Activated CD8-positive, alpha-beta T cell treated with anti-CD3 and anti-CD28 coated beads, Interleukin-2, amount 10 ng/mL, durations not matched to agents 7 days and 5 days (primary cell): Measurements from ENCODE around the gene ARHGAP19. TPM values are rescaled to one million over a fixed set of nuclear protein-coding genes. Genes with fewer than 3 reads are reported as not detected.

Experiments
- ATAC-seq: fragments of 150-1000 bp; cut with Tn5 transposase; one replicate; pipeline ENCODE4 v1.10.0; 2021; ENCODE audit warnings: moderate library complexity
- CTCF ChIA-PET: fragments of 350-600 bp; sonication (Branson Sonifier 250); formaldehyde crosslinking; loops from one replicate; lab custom pipeline; 2021; ENCODE audit warnings: antibody characterized with exemption; lab: Charles Lee
- POLR2A ChIA-PET: fragments of 350-600 bp; sonication (Branson Sonifier 250); formaldehyde crosslinking; loops from one replicate; lab custom pipeline; 2021; ENCODE audit warnings: antibody characterized with exemption; lab: Charles Lee
- DNase-seq: peaks from one replicate; pipeline ENCODE4 v3.0.0-alpha.2; 2020
- H3K27ac Mint-ChIP-seq: one replicate; pipeline ENCODE4 v1.8.0; 2021; ENCODE audit warnings: mild to moderate bottlenecking, mixed read lengths
- H3K27me3 Mint-ChIP-seq: one replicate; pipeline ENCODE4 v1.8.0; 2021; ENCODE audit warnings: low read depth, mixed read lengths
- H3K36me3 Mint-ChIP-seq: one replicate; pipeline ENCODE4 v1.8.0; 2021; ENCODE audit warnings: low read depth, mixed read lengths
- H3K4me1 Mint-ChIP-seq: one replicate; pipeline ENCODE4 v1.8.0; 2021; ENCODE audit warnings: low read depth, mixed read lengths
- H3K4me3 Mint-ChIP-seq: one replicate; pipeline ENCODE4 v1.8.0; 2021; ENCODE audit warnings: mild to moderate bottlenecking, mixed read lengths
- H3K9me3 Mint-ChIP-seq: one replicate; pipeline ENCODE4 v1.8.0; 2022; ENCODE audit warnings: mixed read lengths; ENCODE audit not compliant: insufficient read depth
- total RNA-seq, 2 experiments: library from RNA; stranded (reverse); gene quantifications; one replicate each; pipeline ENCODE4 v1.2.3, GENCODE V29; 2021

Gene ARHGAP19
- total RNA-seq, 2 experiments from 2014 or later, result 42.6 to 51.2 TPM

DNA sequence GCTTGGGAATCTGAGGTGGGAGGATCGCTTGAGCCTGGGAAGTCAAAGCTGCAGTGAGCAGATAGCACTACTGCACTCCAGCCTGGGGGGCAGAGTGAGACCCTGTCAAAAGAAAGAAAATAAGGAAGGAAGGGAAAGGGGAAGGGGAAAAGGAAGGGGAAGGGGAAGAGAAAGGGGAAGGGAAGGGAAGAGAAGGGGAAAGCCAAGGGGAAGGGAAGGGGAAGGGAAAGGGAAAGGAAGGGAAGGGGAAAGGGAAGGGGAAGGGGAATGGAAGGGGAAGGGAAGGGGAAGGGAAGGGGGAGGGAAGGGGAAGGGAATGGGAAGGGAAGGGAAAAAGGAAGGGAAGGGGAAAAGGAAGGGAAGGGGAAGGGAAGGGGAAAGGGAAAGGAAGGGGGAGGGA is 41.5 kb downstream of the ARHGAP19 start:
- H3K27ac Mint-ChIP-seq, result no peak overlapping the region
- H3K9me3 Mint-ChIP-seq, result no peaks in the 10 kb centered on the region
- ChIA-PET CTCF (interaction anchor here (1.3 kb wide), 1 partner anchor 178 kb away, joined by 3 read pairs; no protein-coding TSS in a partner anchor), POLR2A (no interaction called here)
- peaks cover 42% of the 10 kb centered on the region for H3K36me3 Mint-ChIP-seq
- ATAC-seq, result no peak
- no peaks in the 10 kb centered on the region for H3K27me3 Mint-ChIP-seq
- no peak overlapping the region for H3K4me3 Mint-ChIP-seq
- no peak for DNase-seq
- no peaks in the 10 kb centered on the region for H3K4me1 Mint-ChIP-seq

DNA sequence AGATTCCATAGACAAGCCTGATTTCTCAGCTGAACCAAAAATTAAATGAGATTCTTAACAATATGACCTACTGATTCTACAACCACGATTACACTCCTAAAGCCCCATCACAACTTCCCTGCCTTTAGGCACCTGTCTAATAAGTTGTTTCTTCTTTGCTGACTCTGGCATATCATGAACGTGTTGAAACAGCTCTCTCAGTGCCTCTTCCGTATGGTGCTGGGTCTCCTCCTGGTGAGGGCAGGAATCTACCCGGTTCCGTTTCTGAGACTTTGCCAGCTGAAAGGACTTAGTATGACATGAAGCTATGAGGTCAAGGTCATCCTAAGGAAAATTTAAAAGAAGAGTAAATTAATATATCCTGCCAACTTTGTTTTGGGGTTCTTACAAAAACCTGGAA is 48.6 kb downstream of the ARHGAP19 start:
- POLR2A ChIA-PET, result no interaction called here
- Mint-ChIP-seq H3K4me1 (no peaks in the 10 kb centered on the region), H3K27ac (no peak overlapping the region), H3K36me3 (peaks cover 34% of the 10 kb centered on the region), H3K4me3 (no peak overlapping the region), H3K27me3 (no peaks in the 10 kb centered on the region), H3K9me3 (no peaks in the 10 kb centered on the region)
- ATAC-seq (no peak), DNase-seq (no peak)
- CTCF ChIA-PET, result interaction anchor here (0.7 to 1.9 kb wide), 3 partner anchors 8 to 207 kb away, joined by 3 to 8 read pairs (median 4); no protein-coding TSS in a partner anchor

DNA sequence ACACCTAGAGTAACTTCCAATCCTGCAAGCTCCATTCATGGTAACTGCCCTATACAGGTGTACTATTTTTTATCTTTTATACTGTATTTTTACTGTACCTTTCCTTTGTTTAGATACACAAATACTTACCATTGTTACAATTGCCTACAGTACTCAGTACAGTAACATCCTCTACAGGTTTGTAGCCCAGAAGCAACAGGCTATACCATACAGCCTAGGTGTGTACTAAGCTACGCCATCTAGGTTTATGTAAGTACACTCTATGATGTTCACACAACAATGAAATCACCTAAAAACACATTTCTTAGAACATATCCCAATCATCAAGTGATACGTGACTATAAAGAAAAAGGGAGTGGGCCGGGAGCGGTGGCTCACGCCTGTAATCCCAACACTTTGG is 53.6 kb downstream of the ARHGAP19 start:
- ChIA-PET POLR2A (no interaction called here), CTCF (interaction anchor here (1.8 to 2.9 kb wide), 2 partner anchors 28 to 166 kb away, joined by 6 to 11 read pairs; no protein-coding TSS in a partner anchor)
- Mint-ChIP-seq H3K9me3 (no peaks in the 10 kb centered on the region), H3K4me1 (no peaks in the 10 kb centered on the region), H3K27ac (no peak overlapping the region), H3K36me3 (peaks cover 28% of the 10 kb centered on the region), H3K4me3 (no peak overlapping the region), H3K27me3 (no peaks in the 10 kb centered on the region)
- ATAC-seq, result no peak
- DNase-seq, result no peak

DNA sequence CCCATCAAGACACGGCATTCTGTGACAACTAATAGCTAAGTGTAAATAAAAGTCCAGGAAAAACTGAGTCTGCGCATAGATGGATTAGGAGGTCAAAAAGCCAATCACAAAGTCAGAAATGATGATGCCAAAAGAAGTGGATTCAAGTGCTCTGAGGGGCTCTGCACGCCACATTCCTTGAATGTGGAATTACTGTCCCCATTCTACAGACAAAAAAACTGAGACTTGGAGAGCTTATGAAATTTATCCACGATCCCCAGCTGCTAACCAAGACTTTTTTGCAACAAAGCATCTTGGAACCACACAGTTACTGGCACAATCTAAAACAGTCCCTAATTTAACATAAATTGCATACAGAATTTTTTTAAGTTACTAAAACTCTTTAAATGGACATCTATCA is 57.1 kb downstream of the ARHGAP19 start:
- H3K4me1 Mint-ChIP-seq, result peaks cover 3% of the 10 kb centered on the region
- no peak overlapping the region for H3K27ac Mint-ChIP-seq
- H3K27me3 Mint-ChIP-seq, result no peaks in the 10 kb centered on the region
- no peaks in the 10 kb centered on the region for H3K9me3 Mint-ChIP-seq
- no peak for DNase-seq
- H3K4me3 Mint-ChIP-seq, result no peak overlapping the region
- H3K36me3 Mint-ChIP-seq, result peaks cover 28% of the 10 kb centered on the region
- ChIA-PET CTCF (interaction anchor here (0.6 to 3.8 kb wide), 11 partner anchors 9 to 210 kb away, joined by 3 to 27 read pairs (median 8); no protein-coding TSS in a partner anchor), POLR2A (interaction anchor here (0.8 kb wide), 1 partner anchor 16 kb away, joined by 3 read pairs; no protein-coding TSS in a partner anchor)
- no peak for ATAC-seq

DNA sequence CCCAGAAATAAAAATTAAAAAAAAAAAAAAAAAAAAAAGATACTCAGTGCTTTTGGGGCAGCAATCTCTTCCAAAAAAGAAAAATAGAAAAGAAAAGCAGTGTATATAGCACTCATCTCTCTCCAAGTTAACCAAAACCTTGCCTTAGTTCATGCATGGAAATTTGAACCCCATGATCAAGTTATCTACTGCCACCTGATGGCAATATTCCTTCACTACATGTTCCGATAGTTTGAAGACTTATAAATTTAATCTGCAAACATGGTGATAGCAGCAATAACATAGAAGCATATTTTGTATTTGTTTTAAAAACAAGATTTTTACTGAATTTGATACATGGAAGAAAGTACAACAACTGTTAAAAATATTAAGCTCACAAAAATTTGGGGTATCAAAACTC is 58.0 kb downstream of the ARHGAP19 start:
- POLR2A ChIA-PET, result interaction anchor here (0.8 kb wide), 1 partner anchor 15 kb away, joined by 3 read pairs; no protein-coding TSS in a partner anchor
- ATAC-seq, result peak; percentile 33

DNA sequence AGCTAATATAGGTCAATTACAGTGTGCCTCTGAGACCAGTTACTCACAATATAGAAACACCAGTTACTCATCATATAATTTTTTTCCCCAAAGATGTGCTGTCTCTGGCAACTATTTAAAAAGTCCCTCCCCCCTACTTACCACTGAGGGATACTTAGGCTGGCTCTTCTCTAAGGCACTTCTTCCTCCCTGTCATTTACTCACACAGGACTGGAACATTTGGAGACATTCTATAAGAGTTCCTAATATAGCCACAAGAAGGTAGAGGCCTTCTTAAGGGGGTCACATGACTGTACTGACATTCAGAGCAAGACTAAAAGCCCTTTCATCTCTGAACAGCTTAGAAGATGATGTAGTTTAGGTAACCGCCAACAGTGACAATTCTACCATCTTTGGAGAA is 62.3 kb downstream of the ARHGAP19 start:
- H3K27ac Mint-ChIP-seq, result no peak overlapping the region
- ATAC-seq, result no peak
- peaks cover 57% of the 10 kb centered on the region for H3K36me3 Mint-ChIP-seq

More for the DNA sequence above, 58.0 kb downstream of the ARHGAP19 start:
- CTCF ChIA-PET, result interaction anchor here (0.7 to 3.8 kb wide), 10 partner anchors 8 to 205 kb away, joined by 3 to 27 read pairs (median 8); no protein-coding TSS in a partner anchor
- Mint-ChIP-seq H3K4me1 (peaks cover 3% of the 10 kb centered on the region), H3K27me3 (no peaks in the 10 kb centered on the region), H3K27ac (no peak overlapping the region), H3K36me3 (peaks cover 38% of the 10 kb centered on the region), H3K4me3 (no peak overlapping the region), H3K9me3 (no peaks in the 10 kb centered on the region)
- no peak for DNase-seq

DNA sequence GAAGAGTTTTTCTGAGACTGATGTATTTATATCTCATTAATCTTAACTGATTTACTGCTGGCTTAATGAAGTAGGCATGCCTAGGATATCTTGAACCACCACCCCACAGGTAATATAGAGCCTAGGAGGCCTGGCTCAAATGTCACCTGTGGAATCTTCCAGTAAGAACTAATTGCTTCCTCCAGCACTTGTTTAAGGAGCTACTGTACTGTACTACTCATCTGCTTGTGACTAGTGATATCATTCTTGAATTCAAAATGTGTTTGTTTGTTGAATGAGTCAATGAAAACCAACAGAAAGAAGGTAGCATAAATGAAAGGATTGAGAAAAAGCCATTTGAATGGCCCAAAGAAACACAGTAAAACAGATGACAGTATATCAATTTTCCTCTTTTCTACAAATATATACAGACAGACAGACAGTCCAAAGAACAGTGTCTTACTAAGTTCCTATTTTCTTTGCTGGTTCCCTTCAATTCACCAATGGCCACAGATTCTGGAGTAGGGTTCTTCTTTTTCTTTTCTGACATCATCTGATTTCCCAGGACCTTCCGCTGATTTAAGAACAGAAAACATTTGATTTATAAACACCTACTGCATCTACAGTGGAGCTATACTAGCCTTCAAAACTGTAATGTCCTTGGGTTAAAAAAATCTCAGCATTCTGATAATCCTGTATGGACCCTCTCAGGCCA is 63.0 kb downstream of the ARHGAP19 start:
- Mint-ChIP-seq H3K4me1 (peaks cover 10% of the 10 kb centered on the region), H3K27me3 (no peaks in the 10 kb centered on the region), H3K36me3 (peaks cover 60% of the 10 kb centered on the region), H3K9me3 (no peaks in the 10 kb centered on the region), H3K4me3 (no peak overlapping the region), H3K27ac (no peak overlapping the region)
- ATAC-seq, result no peak
- CTCF ChIA-PET, result interaction anchor here (1.3 to 1.7 kb wide), 2 partner anchors 19 to 157 kb away, joined by 5 to 6 read pairs; no protein-coding TSS in a partner anchor
- no peak for DNase-seq
- POLR2A ChIA-PET, result no interaction called here

More for the DNA sequence above, 62.3 kb downstream of the ARHGAP19 start:
- no peak for DNase-seq
- no peaks in the 10 kb centered on the region for H3K27me3 Mint-ChIP-seq
- ChIA-PET POLR2A (no interaction called here), CTCF (interaction anchor here (1.3 to 1.7 kb wide), 2 partner anchors 19 to 157 kb away, joined by 5 to 6 read pairs; no protein-coding TSS in a partner anchor)
- no peaks in the 10 kb centered on the region for H3K9me3 Mint-ChIP-seq
- H3K4me1 Mint-ChIP-seq, result peaks cover 3% of the 10 kb centered on the region
- no peak overlapping the region for H3K4me3 Mint-ChIP-seq

DNA sequence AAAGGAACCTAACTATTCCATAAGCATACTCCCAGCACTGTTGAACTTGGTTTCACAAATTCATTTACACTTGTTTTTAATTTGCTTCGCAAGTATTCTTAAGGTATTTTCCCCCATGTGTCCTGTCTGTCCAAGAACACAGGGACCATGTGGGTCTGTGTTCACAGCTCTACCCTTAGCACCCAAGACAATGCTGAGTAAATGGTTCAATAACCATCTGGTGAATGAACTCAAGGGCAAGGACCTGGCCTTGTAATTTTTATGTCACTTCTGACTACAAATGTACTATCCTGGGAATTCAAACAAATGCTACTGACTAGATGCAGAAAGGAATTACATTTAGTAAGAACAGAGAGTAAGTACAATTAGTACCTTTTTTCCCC is 63.7 kb downstream of the ARHGAP19 start:
- Mint-ChIP-seq H3K4me1 (peaks cover 14% of the 10 kb centered on the region), H3K27me3 (no peaks in the 10 kb centered on the region), H3K27ac (no peak overlapping the region), H3K4me3 (no peak overlapping the region), H3K9me3 (no peaks in the 10 kb centered on the region), H3K36me3 (peaks cover 58% of the 10 kb centered on the region)
- ChIA-PET POLR2A (no interaction called here), CTCF (interaction anchor here (1.0 to 1.7 kb wide), 2 partner anchors 18 to 50 kb away, joined by 4 to 6 read pairs; no protein-coding TSS in a partner anchor)
- ATAC-seq (no peak), DNase-seq (no peak)

DNA sequence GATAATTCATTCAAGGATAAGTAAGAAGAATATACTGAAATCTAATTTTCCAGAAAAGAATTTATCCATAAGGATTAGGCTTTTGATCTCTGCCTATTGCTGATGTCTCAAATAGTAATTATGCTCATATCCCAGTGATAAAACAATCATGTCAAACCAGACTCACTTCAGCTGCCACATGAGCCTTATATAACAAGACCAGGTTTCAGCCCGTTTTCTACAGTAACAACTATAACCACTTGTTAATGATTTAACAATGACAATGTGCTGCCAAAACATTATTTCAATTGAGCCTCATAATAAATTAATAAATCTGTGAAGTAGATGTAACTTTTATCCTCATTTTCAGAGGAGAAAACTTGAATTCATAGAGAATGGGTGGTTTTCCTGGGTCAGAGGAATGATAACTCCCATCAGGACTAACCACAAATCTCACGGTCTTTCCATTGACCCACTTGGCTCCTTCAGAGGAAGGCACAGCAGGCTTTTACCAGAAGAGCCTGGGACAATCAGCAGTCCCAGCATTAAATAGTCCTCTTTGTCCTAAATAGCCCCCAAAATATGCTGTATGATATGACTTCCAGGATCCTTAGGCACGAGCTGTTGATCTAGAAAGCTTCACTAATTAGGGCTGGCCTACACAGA is 64.2 kb downstream of the ARHGAP19 start:
- ChIA-PET CTCF (interaction anchor here (1.0 to 4.8 kb wide), 3 partner anchors 18 to 51 kb away, joined by 4 to 39 read pairs (median 6); no protein-coding TSS in a partner anchor), POLR2A (no interaction called here)
- Mint-ChIP-seq H3K36me3 (peaks cover 57% of the 10 kb centered on the region), H3K27me3 (no peaks in the 10 kb centered on the region), H3K9me3 (no peaks in the 10 kb centered on the region), H3K4me1 (peaks cover 14% of the 10 kb centered on the region), H3K4me3 (no peak overlapping the region), H3K27ac (no peak overlapping the region)
- DNase-seq, result no peak
- no peak for ATAC-seq

DNA sequence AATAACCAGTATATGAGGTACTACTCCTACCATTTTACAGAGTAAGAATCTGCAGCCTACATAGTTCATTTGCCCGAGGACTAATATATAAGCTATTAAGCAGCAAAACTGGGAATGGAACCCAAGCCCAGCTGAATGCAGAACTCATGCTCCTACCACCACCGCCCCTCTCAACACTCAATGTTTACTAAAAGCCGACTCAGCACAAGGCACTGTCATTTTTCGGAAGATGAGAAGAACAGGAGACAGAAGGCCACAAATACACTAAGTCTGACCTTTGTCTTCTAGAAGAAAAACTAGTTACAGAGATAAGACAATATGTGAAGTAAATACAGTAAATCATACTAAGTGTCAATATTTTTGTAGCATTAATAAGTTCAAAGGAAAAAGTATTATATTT is 66.0 kb downstream of the ARHGAP19 start:
- no peaks in the 10 kb centered on the region for H3K9me3 Mint-ChIP-seq
- ATAC-seq (no peak), DNase-seq (no peak)
- H3K27ac Mint-ChIP-seq, result no peak overlapping the region
- H3K4me3 Mint-ChIP-seq, result no peak overlapping the region
- ChIA-PET POLR2A (no interaction called here), CTCF (interaction anchor here (0.6 to 4.8 kb wide), 3 partner anchors 9 to 153 kb away, joined by 3 to 39 read pairs (median 12); no protein-coding TSS in a partner anchor)
- H3K27me3 Mint-ChIP-seq, result no peaks in the 10 kb centered on the region
- H3K36me3 Mint-ChIP-seq, result peaks cover 56% of the 10 kb centered on the region
- H3K4me1 Mint-ChIP-seq, result peaks cover 13% of the 10 kb centered on the region

DNA sequence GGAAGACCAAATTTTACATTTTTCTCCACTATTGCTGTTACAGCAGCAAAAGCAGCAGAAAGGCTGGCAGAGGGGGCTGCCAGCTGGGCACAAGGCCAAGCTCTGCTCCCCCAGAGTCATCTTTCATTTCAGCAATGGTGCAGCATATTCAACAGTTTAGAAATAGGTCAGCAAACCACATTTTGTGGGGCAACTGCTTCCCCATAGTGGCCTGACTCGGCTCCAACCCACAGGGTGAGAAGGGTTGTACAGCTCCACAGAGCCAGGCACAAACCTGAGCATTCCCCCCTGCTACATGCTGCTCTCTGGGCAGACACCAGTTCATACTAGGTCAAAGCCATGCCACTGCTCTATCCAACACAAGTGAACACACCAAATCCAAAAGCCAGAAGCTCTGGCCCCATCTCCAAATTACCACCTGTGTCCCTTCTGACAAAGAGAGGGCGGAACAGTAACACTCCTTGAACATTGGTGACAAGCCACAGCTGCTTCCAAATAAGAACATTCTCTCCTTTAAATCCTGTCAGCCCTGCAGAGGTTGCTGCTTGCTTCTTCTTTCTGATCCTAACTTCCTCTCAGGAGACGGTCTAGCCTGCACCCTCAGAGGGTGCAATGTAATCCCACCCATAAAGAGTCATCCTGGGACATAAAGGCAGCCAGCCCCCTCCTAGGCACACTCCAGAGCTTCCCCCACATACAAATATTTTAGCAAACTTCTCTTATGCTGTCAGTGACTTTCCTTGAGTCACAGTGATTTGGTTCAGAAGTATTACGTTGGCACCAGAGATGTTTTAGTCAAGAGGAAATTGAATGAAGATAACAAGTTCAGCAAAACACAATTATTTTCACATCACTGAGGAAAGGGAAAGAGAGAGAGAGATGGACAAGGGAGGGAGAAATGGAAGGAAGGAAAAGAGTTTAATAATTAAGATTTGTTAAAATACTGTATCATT is 67.7 kb downstream of the ARHGAP19 start:
- no peaks in the 10 kb centered on the region for H3K9me3 Mint-ChIP-seq
- ATAC-seq (no peak), DNase-seq (no peak)
- H3K4me3 Mint-ChIP-seq, result no peak overlapping the region
- ChIA-PET CTCF (interaction anchor here (0.6 to 4.8 kb wide), 6 partner anchors 10 to 1230 kb away, joined by 3 to 39 read pairs (median 8); no protein-coding TSS in a partner anchor), POLR2A (no interaction called here)
- H3K4me1 Mint-ChIP-seq, result peaks cover 15% of the 10 kb centered on the region
- H3K27me3 Mint-ChIP-seq, result no peaks in the 10 kb centered on the region
- peaks cover 58% of the 10 kb centered on the region for H3K36me3 Mint-ChIP-seq
- H3K27ac Mint-ChIP-seq, result no peak overlapping the region
